ENCODE results near the gene UBE2D3.
"Not testable (repeated sequence)": the region's sequence is repeated elsewhere in the genome, so short reads cannot be mapped to it uniquely, and the experiment has no call there.

The UBE2D3 gene

GRCh38 chr4:102867278-102868152, 40.2 kb upstream of the UBE2D3 start:
- TF ChIP-seq, protein P1, sequence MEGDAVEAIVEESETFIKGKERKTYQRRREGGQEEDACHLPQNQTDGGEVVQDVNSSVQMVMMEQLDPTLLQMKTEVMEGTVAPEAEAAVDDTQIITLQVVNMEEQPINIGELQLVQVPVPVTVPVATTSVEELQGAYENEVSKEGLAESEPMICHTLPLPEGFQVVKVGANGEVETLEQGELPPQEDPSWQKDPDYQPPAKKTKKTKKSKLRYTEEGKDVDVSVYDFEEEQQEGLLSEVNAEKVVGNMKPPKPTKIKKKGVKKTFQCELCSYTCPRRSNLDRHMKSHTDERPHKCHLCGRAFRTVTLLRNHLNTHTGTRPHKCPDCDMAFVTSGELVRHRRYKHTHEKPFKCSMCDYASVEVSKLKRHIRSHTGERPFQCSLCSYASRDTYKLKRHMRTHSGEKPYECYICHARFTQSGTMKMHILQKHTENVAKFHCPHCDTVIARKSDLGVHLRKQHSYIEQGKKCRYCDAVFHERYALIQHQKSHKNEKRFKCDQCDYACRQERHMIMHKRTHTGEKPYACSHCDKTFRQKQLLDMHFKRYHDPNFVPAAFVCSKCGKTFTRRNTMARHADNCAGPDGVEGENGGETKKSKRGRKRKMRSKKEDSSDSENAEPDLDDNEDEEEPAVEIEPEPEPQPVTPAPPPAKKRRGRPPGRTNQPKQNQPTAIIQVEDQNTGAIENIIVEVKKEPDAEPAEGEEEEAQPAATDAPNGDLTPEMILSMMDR (IDR thresholded peaks at IDR 0.05; ENCODE audit: insufficient read depth, low read depth, low read length, missing control alignments): no peak
- DNase-seq (ENCODE audit: low read depth): no peak
- H3K4me3 ChIP-seq (ENCODE audit: low read length): peak overlapping the region; percentile 75

GRCh38 chr4:102865327-102865726, 38.0 kb upstream of the UBE2D3 start:
- H3K4me3 ChIP-seq (ENCODE audit: low read length); DNase-seq (ENCODE audit: low read depth): not testable (repeated sequence)

- no peak for DNase-seq (ENCODE audit: low read depth)
- TF ChIP-seq, protein P1 (IDR thresholded peaks at IDR 0.05; ENCODE audit: insufficient read depth, low read depth, low read length, missing control alignments): no peak
- H3K4me3 ChIP-seq (ENCODE audit: low read length): no peak overlapping the region
These were observed 35.4 kb upstream of the UBE2D3 start for GRCh38 chr4:102862747-102863146.

DNA sequence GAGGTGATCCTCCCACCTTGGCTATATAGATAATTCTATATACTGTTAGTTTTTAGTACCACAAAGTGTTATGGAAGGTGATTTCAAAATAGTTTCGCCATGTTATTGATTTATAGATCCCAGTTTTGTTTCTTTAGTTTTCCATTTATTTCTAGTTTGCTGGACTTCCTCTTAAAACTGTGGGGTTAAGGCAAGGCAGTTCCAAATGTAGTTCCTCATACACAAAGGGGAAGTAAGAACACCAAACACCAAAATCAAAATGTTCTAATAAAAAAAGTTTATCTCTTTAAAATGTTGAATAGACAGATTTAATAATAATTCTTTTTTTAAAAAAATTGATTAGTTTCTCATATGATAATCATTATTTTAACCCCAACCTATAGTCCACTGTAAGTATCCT, 34.7 kb upstream of the UBE2D3 start:
- TF ChIP-seq, protein P1 (IDR thresholded peaks at IDR 0.05; ENCODE audit: insufficient read depth, low read depth, low read length, missing control alignments): no peak
- no peak overlapping the region for H3K4me3 ChIP-seq (ENCODE audit: low read length)
- DNase-seq (ENCODE audit: low read depth): no peak

DNA sequence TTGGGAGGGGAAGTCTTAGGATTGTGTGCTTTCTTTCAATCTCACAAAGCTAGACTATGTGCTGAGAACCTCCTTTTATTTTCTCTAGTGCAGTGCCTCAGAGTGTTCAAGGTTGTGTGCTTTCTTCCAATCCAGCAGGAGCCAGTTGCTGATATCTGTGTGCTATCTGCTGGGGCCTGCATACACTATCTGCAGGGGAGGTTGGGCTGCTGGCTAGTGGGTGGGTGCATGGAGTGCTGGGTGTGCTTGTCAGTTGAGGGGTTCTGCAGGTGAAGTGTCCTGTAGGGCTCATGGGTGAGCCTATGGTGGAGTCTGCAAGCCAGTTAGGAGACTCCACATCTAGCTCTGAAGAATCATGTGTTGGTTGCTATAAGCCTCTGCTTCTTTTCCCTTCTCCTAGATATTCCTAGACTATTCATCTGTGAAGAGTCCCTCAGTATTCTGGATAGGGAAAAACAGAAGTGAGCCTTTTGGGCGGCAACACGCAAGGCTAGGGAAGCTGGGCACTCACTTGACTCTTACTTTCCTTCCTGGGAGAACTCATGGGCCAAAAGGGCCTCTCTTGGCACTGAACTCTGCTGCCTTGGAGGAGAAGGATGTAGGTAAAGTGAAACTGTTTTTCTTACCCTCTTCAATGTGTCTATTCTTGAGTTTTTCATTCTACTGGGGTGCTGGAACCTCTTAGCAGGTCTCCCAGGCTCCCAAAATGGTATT, 33.4 kb upstream of the UBE2D3 start:
- DNase-seq (ENCODE audit: low read depth): no peak
- TF ChIP-seq, protein P1 (IDR thresholded peaks at IDR 0.05; ENCODE audit: insufficient read depth, low read depth, low read length, missing control alignments): no peak
- no peak overlapping the region for H3K4me3 ChIP-seq (ENCODE audit: low read length)

DNA sequence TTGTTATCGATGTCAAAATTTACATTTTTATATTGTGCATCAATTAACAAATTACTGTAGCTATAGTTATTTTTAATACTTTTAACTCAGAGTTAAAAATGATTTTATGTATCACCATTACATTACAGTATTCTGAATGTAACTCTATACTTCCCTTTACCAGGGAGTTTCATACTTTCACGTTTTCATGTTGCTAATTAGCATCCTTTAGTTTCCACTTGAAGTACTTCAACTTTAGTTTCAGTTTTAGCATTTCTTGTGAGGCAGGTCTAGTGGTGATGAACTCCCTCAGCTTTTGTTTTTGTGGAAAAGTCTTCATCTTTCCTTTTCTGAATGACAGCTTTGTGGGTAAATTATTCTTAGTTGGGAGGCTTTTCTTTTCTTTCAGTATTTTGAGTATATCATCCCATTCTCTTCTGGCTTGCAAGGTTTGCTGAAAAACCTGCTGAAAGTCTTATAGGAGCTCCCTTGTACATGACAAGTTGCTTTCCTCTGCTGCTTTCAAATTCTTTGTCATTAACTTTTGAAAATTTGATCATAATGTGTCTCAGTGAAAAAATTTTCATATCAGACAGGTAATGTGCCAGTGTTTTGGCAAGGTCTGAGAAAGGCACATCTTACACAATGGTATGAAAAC, 31.6 kb upstream of the UBE2D3 start:
- DNase-seq (ENCODE audit: low read depth): no peak
- no peak overlapping the region for H3K4me3 ChIP-seq (ENCODE audit: low read length)
- TF ChIP-seq, protein P1 (IDR thresholded peaks at IDR 0.05; ENCODE audit: insufficient read depth, low read depth, low read length, missing control alignments): no peak

DNA sequence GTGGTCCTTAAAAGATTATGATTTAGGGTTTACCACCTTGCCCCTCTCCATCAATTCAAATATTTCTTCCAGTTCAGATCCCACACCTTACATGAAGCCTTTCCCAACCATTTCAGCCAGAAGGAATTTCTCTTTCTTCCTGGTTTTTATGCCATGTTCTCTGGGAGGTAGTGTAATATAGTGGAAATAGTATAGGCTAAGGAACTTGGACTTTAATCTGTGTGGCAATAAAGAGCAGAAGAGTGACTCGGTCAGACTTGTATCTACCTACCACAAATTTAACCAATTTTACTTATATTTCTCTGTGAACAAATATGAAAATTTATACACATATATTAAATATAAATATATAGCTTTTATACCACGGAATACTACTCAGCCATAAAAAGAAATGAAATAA, 23.0 kb upstream of the UBE2D3 start:
- TF ChIP-seq, protein P1 (IDR thresholded peaks at IDR 0.05; ENCODE audit: insufficient read depth, low read depth, low read length, missing control alignments): no peak
- DNase-seq (ENCODE audit: low read depth): no peak
- no peak overlapping the region for H3K4me3 ChIP-seq (ENCODE audit: low read length)

Measured in epithelial cell of esophagus (primary cell).